K562 (cell line): ENCODE results near the gene SAMD11. TPM values are rescaled to one million over a fixed set of nuclear protein-coding genes. Genes with fewer than 3 reads are reported as not detected.

Experiments
- KLF13 ChIP-seq: fragments of 450-650 bp; IDR thresholded peaks from 2 replicates; pipeline ENCODE4 v1.6.1; 2016; ENCODE audit warnings: missing genetic modification characterization, low read depth, mild to moderate bottlenecking, missing compliant biosample characterization, moderate library complexity, borderline replicate concordance
- NBN ChIP-seq: fragments of 450-650 bp; IDR thresholded peaks from 2 replicates; pipeline ENCODE4 v1.6.1; 2016; ENCODE audit warnings: low read depth, mild to moderate bottlenecking
- POLR2G ChIP-seq: fragments of 200-400 bp; formaldehyde crosslinking; IDR thresholded peaks from 2 replicates; pipeline ENCODE4 v1.6.1; 2017; ENCODE audit warnings: low read depth, mild to moderate bottlenecking, antibody characterized with exemption, low read length, moderate library complexity
- PYGO2 ChIP-seq: fragments of 450-650 bp; IDR thresholded peaks from 2 replicates; pipeline ENCODE4 v1.6.1; 2016; ENCODE audit warnings: mild to moderate bottlenecking, missing genetic modification characterization, moderate library complexity, missing compliant biosample characterization
- SMARCB1 ChIP-seq: IDR thresholded peaks from 2 replicates; pipeline ENCODE4 v1.6.1; 2011; ENCODE audit warnings: improper control_type of control experiment, low read depth; ENCODE audit not compliant: insufficient read length
- TCF7L2 ChIP-seq: fragments of 150-350 bp; IDR thresholded peaks from 2 replicates; pipeline ENCODE4 v1.6.1; 2016; ENCODE audit warnings: low read depth, mild to moderate bottlenecking, low read length, moderate library complexity
- UBTF ChIP-seq, 2 experiments: IDR thresholded peaks; 2 replicates each; pipeline ENCODE4 v1.6.1; 2012; ENCODE audit warnings: improper control_type of control experiment in 2 of 2, low read depth in 2 of 2, low read length in 2 of 2, borderline replicate concordance in 1 of 2
- WHSC1 ChIP-seq: IDR thresholded peaks from one replicate; pipeline ENCODE4 v1.6.1; 2012; ENCODE audit warnings: low read length, control low read depth, inconsistent platforms
- YY1 ChIP-seq, 3 experiments: IDR thresholded peaks; 2 replicates each; pipeline ENCODE4 v1.6.1; 2011; ENCODE audit warnings: low read length in 2 of 3, mild to moderate bottlenecking in 2 of 3, moderate library complexity in 2 of 3, borderline replicate concordance in 1 of 3, control low read depth in 1 of 3, low read depth in 1 of 3; ENCODE audit not compliant: insufficient read depth in 3 of 3, insufficient replicate concordance in 2 of 3, control insufficient read depth in 1 of 3, insufficient read length in 1 of 3; ENCODE audit errors: extremely low read depth in 1 of 3
- ZBTB12 ChIP-seq: fragments of 250-450 bp; sonication (Bioruptor Pico); IDR thresholded peaks from 2 replicates; pipeline ENCODE4 v1.4.0; 2020
- ZFX ChIP-seq: sonication (generic); formaldehyde crosslinking; IDR thresholded peaks from 2 replicates; pipeline ENCODE4 v1.8.0; 2022; ENCODE audit warnings: mild to moderate bottlenecking, missing genetic modification reagents, moderate library complexity
- ZNF134 ChIP-seq: fragments of 250-450 bp; sonication (Bioruptor Pico); conservative IDR thresholded peaks from 2 replicates; pipeline ENCODE4 v1.4.0; 2020
- ZNF408 ChIP-seq: fragments of 250-450 bp; sonication (Bioruptor Pico); IDR thresholded peaks from 2 replicates; pipeline ENCODE4 v1.4.0; 2020; ENCODE audit warnings: low read depth, mild to moderate bottlenecking, moderate library complexity
- ZNF695 ChIP-seq: fragments of 450-650 bp; formaldehyde crosslinking; IDR thresholded peaks from 2 replicates; pipeline ENCODE4 v1.4.0; 2020; ENCODE audit warnings: mild to moderate bottlenecking, moderate library complexity
- ZNF766 ChIP-seq: fragments of 200-800 bp; sonication (Bioruptor generic); conservative IDR thresholded peaks from 2 replicates; pipeline ENCODE4 v1.6.1; 2016; ENCODE audit warnings: missing genetic modification characterization, missing compliant biosample characterization
- polyA plus RNA-seq, 8 experiments: library from polyadenylated mRNA; depleted of rRNA in 4 of 8; stranded (reverse) in 5 of 8; unstranded in 3 of 8; fragments of >200 nt; fragmentation: Nextera tagmentation in 2 of 8; fragmentation: Illumina TruSeq in 1 of 8; extraction: Ambion mirVana in 2 of 8; extraction: Trizol in 1 of 8; gene quantifications; 2 replicates each; pipeline versions ENCODE4 v1.2.1 to v1.2.3, GENCODE V29; 2011 to 2014; ENCODE audit warnings: inconsistent platforms in 1 of 8, missing spikeins in 1 of 8
- total RNA-seq, 7 experiments: library from RNA; depleted of rRNA in 6 of 7; stranded (reverse); fragments of >200 nt in 6 of 7; fragmentation: Illumina TruSeq in 2 of 7; extraction: Trizol in 2 of 7; gene quantifications; 2 replicates each; pipeline versions ENCODE4 v1.2.1 to v1.2.3, GENCODE V29; 2011 to 2021; ENCODE audit warnings: low replicate concordance in 1 of 7
- TF ChIP-seq, protein P1 (sequence below): fragments of 250-450 bp; sonication (Bioruptor Pico); IDR thresholded peaks from 2 replicates; pipeline ENCODE4 v1.8.0; 2022; ENCODE audit warnings: moderate library complexity, mild to moderate bottlenecking, inconsistent platforms
- TF ChIP-seq, protein P2 (sequence below): sonication (generic); formaldehyde crosslinking; IDR thresholded peaks from 2 replicates; pipeline ENCODE4 v1.8.0; 2023; ENCODE audit warnings: mild to moderate bottlenecking, missing genetic modification reagents

Gene SAMD11
- total and polyA plus RNA-seq, 9 of the 15 experiments (the other 6 are each of a cell fraction or from before 2014, with no cell fraction given) = 0.07 to 0.82 (median 0.11) TPM; not detected in 2

DNA sequence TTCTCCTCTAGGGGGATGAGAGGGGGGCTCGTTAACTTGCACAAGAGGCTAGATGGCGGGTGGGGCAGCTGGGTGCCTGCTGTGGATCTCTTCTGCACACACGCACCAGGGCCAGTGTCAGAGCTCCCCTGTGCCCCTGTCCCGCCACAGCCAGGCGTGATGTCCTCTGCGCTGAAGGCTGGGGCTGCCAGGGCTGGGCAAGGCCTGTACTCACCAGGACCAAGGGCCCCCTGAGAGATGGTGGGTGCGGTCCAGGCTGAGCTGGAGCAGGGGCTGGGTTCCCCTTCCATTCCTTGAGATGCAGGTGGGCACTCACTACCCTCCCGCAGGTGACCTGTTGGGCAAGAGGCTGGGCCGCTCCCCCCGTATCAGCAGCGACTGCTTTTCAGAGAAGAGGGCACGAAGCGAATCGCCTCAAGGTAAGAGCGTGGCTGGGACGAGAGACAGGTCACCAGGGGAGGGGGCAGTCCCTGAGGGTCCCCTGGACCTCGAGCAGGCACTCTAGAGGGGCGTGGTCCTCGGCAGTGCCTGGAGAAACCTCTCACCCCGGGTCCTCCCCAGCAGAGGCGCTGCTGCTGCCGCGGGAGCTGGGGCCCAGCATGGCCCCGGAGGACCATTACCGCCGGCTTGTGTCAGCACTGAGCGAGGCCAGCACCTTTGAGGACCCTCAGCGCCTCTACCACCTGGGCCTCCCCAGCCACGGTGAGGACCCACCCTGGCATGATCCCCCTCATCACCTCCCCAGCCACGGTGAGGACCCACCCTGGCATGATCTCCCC is 15.2 kb downstream of the SAMD11 start (continued):
- TF ChIP-seq PYGO2 (tag) (no peak), ZFX (peak; percentile 25; the same call in 1 of the 2 replicates), TCF7L2 (no peak), WHSC1 (no peak), YY1 (IDR thresholded peaks at IDR 0.05; ENCODE audit: borderline replicate concordance in 1 of 3, control insufficient read depth in 1 of 3, extremely low read depth in 1 of 3, insufficient read depth in 3 of 3, insufficient read length in 1 of 3, insufficient replicate concordance in 2 of 3, low read depth in 1 of 3, low read length in 2 of 3) (peak in 2 of 3 experiments; percentile 17 to 60), ZNF695 (CRISPR knock-in tag) (no peak), ZBTB12 (CRISPR knock-in tag) (no peak), KLF13 (tag) (peak; percentile 74; the same call in 1 of the 2 replicates), ZNF766 (CRISPR knock-in tag) (peak; percentile 89), NBN (no peak), UBTF (IDR thresholded peaks at IDR 0.05; ENCODE audit: borderline replicate concordance in 1 of 2, low read depth in 2 of 2, low read length in 2 of 2) (0 out of 4 replicates have a peak, but pooled peaks of 1 of the 2 experiments have one; percentile 40), SMARCB1 (no peak), ZNF408 (no peak), POLR2G (no peak), ZNF134 (CRISPR knock-in tag) (no peak)
- TF ChIP-seq, protein P1, sequence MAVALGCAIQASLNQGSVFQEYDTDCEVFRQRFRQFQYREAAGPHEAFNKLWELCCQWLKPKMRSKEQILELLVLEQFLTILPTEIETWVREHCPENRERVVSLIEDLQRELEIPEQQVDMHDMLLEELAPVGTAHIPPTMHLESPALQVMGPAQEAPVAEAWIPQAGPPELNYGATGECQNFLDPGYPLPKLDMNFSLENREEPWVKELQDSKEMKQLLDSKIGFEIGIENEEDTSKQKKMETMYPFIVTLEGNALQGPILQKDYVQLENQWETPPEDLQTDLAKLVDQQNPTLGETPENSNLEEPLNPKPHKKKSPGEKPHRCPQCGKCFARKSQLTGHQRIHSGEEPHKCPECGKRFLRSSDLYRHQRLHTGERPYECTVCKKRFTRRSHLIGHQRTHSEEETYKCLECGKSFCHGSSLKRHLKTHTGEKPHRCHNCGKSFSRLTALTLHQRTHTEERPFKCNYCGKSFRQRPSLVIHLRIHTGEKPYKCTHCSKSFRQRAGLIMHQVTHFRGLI (CRISPR knock-in tag) = no peak
- TF ChIP-seq, protein P2, sequence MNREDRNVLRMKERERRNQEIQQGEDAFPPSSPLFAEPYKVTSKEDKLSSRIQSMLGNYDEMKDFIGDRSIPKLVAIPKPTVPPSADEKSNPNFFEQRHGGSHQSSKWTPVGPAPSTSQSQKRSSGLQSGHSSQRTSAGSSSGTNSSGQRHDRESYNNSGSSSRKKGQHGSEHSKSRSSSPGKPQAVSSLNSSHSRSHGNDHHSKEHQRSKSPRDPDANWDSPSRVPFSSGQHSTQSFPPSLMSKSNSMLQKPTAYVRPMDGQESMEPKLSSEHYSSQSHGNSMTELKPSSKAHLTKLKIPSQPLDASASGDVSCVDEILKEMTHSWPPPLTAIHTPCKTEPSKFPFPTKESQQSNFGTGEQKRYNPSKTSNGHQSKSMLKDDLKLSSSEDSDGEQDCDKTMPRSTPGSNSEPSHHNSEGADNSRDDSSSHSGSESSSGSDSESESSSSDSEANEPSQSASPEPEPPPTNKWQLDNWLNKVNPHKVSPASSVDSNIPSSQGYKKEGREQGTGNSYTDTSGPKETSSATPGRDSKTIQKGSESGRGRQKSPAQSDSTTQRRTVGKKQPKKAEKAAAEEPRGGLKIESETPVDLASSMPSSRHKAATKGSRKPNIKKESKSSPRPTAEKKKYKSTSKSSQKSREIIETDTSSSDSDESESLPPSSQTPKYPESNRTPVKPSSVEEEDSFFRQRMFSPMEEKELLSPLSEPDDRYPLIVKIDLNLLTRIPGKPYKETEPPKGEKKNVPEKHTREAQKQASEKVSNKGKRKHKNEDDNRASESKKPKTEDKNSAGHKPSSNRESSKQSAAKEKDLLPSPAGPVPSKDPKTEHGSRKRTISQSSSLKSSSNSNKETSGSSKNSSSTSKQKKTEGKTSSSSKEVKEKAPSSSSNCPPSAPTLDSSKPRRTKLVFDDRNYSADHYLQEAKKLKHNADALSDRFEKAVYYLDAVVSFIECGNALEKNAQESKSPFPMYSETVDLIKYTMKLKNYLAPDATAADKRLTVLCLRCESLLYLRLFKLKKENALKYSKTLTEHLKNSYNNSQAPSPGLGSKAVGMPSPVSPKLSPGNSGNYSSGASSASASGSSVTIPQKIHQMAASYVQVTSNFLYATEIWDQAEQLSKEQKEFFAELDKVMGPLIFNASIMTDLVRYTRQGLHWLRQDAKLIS (CRISPR knock-in tag) = no peak
